HEK293 (cell line): ENCODE data around the gene DBH.

Source experiments
- CTCF ChIA-PET: fragments of 350-600 bp; formaldehyde crosslinking; extraction: SDS; loops from one replicate; lab custom pipeline; 2021; ENCODE audit warnings: antibody characterized with exemption; lab: Yijun Ruan, JAX
- POLR2A ChIA-PET: fragments of 300-600 bp; formaldehyde crosslinking; extraction: SDS; loops from one replicate; lab custom pipeline; 2020; ENCODE audit warnings: antibody characterized with exemption, inconsistent platforms; lab: Yijun Ruan, JAX
- H3K27ac ChIP-seq: fragments of 200-500 bp; sonication (Bioruptor generic); 2 replicates; pipeline ENCODE4 v1.5.1; 2014; ENCODE audit warnings: low read depth, low read length, control low read depth, inconsistent platforms; ENCODE audit errors: extremely low read depth
- H3K36me3 ChIP-seq, 2 experiments: fragments of 200-500 bp in 1 of 2; sonication (Bioruptor generic) in 1 of 2; 1 replicate in 1 of 2; 2 replicates in 1 of 2; pipeline ENCODE4 v1.5.1; 2014 to 2017; ENCODE audit warnings: inconsistent platforms in 2 of 2, low read length in 2 of 2; ENCODE audit not compliant: control insufficient read depth in 2 of 2, insufficient read depth in 1 of 2
- H3K4me1 ChIP-seq: fragments of 200-500 bp; sonication (Bioruptor generic); 2 replicates; pipeline ENCODE4 v1.5.1; 2014; ENCODE audit warnings: mild to moderate bottlenecking, low read length, inconsistent platforms; ENCODE audit not compliant: control insufficient read depth, insufficient read depth
- H3K4me3 ChIP-seq: 2 replicates; pipeline ENCODE4 v1.5.1; 2011; ENCODE audit warnings: low read depth, mild to moderate bottlenecking, control low read depth, low read length, moderate library complexity
- H3K9me3 ChIP-seq: fragments of 200-500 bp; sonication (Bioruptor generic); 2 replicates; pipeline ENCODE4 v1.5.1; 2014; ENCODE audit warnings: low read depth, low read length, inconsistent platforms; ENCODE audit not compliant: control insufficient read depth, insufficient read depth
- CTCF ChIP-seq: fragments of 450-650 bp; formaldehyde crosslinking; IDR thresholded peaks from 2 replicates; pipeline ENCODE4 v1.5.1; 2016; ENCODE audit warnings: missing biosample characterization, missing genetic modification characterization
- KLF17 ChIP-seq: fragments of 450-650 bp; formaldehyde crosslinking; IDR thresholded peaks from 2 replicates; pipeline ENCODE4 v1.5.1; 2016; ENCODE audit warnings: missing biosample characterization, missing genetic modification characterization
- PRDM6 ChIP-seq: fragments of 450-650 bp; formaldehyde crosslinking; IDR thresholded peaks from 2 replicates; pipeline ENCODE4 v1.5.1; 2017; ENCODE audit warnings: missing biosample characterization, missing genetic modification characterization
- RBAK ChIP-seq: fragments of 450-650 bp; formaldehyde crosslinking; IDR thresholded peaks from 2 replicates; pipeline ENCODE4 v1.5.1; 2016; ENCODE audit warnings: missing biosample characterization, missing genetic modification characterization
- ZBTB26 ChIP-seq: fragments of 450-650 bp; formaldehyde crosslinking; optimal IDR thresholded peaks from 2 replicates; pipeline ENCODE3; 2016; ENCODE audit warnings: missing biosample characterization, mild to moderate bottlenecking, missing genetic modification characterization
- ZFHX2 ChIP-seq: fragments of 450-650 bp; formaldehyde crosslinking; conservative IDR thresholded peaks from 2 replicates; pipeline ENCODE4 v1.5.1; 2016; ENCODE audit warnings: missing biosample characterization, missing genetic modification characterization
- ZNF10 ChIP-seq: fragments of 450-650 bp; formaldehyde crosslinking; IDR thresholded peaks from 2 replicates; pipeline ENCODE4 v1.5.1; 2017; ENCODE audit warnings: missing biosample characterization, missing genetic modification characterization
- ZNF169 ChIP-seq: fragments of 450-650 bp; formaldehyde crosslinking; IDR thresholded peaks from 2 replicates; pipeline ENCODE4 v1.5.1; 2016; ENCODE audit warnings: missing biosample characterization, missing genetic modification characterization
- ZNF174 ChIP-seq: fragments of 450-650 bp; formaldehyde crosslinking; IDR thresholded peaks from 2 replicates; pipeline ENCODE4 v1.5.0; 2017; ENCODE audit warnings: missing biosample characterization, mild to moderate bottlenecking, missing genetic modification characterization
- ZNF2 ChIP-seq: fragments of 450-650 bp; formaldehyde crosslinking; IDR thresholded peaks from 2 replicates; pipeline ENCODE4 v1.5.1; 2016; ENCODE audit warnings: missing biosample characterization, missing genetic modification characterization
- ZNF211 ChIP-seq: fragments of 450-650 bp; formaldehyde crosslinking; IDR thresholded peaks from 2 replicates; pipeline ENCODE4 v1.5.1; 2016; ENCODE audit warnings: low read depth, missing biosample characterization, missing genetic modification characterization
- ZNF26 ChIP-seq: fragments of 450-650 bp; formaldehyde crosslinking; IDR thresholded peaks from 2 replicates; pipeline ENCODE4 v1.5.1; 2016; ENCODE audit warnings: missing biosample characterization, missing genetic modification characterization
- ZNF362 ChIP-seq: fragments of 450-650 bp; formaldehyde crosslinking; IDR thresholded peaks from 2 replicates; pipeline ENCODE4 v1.5.1; 2016; ENCODE audit warnings: missing biosample characterization, missing genetic modification characterization
- ZNF514 ChIP-seq: fragments of 450-650 bp; formaldehyde crosslinking; IDR thresholded peaks from 2 replicates; pipeline ENCODE4 v1.5.1; 2016; ENCODE audit warnings: missing biosample characterization, missing genetic modification characterization
- ZNF529 ChIP-seq: fragments of 450-650 bp; formaldehyde crosslinking; IDR thresholded peaks from 2 replicates; pipeline ENCODE4 v1.5.1; 2017; ENCODE audit warnings: missing genetic modification characterization, missing biosample characterization; ENCODE audit not compliant: insufficient replicate concordance
- ZNF548 ChIP-seq: fragments of 450-650 bp; formaldehyde crosslinking; IDR thresholded peaks from 2 replicates; pipeline ENCODE4 v1.5.1; 2016; ENCODE audit warnings: missing biosample characterization, missing genetic modification characterization
- ZNF555 ChIP-seq: fragments of 450-650 bp; formaldehyde crosslinking; conservative IDR thresholded peaks from 2 replicates; pipeline ENCODE4 v1.5.1; 2017; ENCODE audit warnings: missing biosample characterization, mild to moderate bottlenecking, missing genetic modification characterization, inconsistent platforms
- ZNF561 ChIP-seq: fragments of 450-650 bp; IDR thresholded peaks from 2 replicates; pipeline ENCODE4 v1.5.1; 2018; ENCODE audit warnings: missing biosample characterization, missing genetic modification characterization, borderline replicate concordance
- ZNF658 ChIP-seq: fragments of 450-650 bp; formaldehyde crosslinking; IDR thresholded peaks from 2 replicates; pipeline ENCODE4; 2016; ENCODE audit warnings: missing biosample characterization, missing genetic modification characterization
- ZSCAN16 ChIP-seq: fragments of 450-650 bp; formaldehyde crosslinking; IDR thresholded peaks from 2 replicates; pipeline ENCODE4 v1.5.1; 2016; ENCODE audit warnings: missing biosample characterization, missing genetic modification characterization
- ZXDB ChIP-seq: fragments of 450-650 bp; formaldehyde crosslinking; IDR thresholded peaks from 2 replicates; pipeline ENCODE4 v1.5.1; 2016; ENCODE audit warnings: missing biosample characterization, missing genetic modification characterization

The DBH gene

GRCh38 chr9:133664173-133665050, 28.2 kb downstream of the DBH start:
- CTCF ChIA-PET, result interaction anchor here (0.7 to 1.1 kb wide), 3 partner anchors 9 to 130 kb away, joined by 3 to 4 read pairs (median 3); no protein-coding TSS in a partner anchor
- H3K9me3 ChIP-seq, result no peaks in the 10 kb centered on the region
- TF ChIP-seq CTCF (tag by site-specific recombination) (no peak), ZNF561 (tag by site-specific recombination) (no peak), ZFHX2 (tag by site-specific recombination) (no peak), ZNF211 (tag by site-specific recombination) (no peak), ZNF174 (no peak), ZNF169 (tag by site-specific recombination) (no peak), ZNF2 (tag by site-specific recombination) (no peak), ZBTB26 (tag by site-specific recombination) (no peak)
- H3K4me3 ChIP-seq, result no peak overlapping the region
- H3K36me3 ChIP-seq, result no peaks in the 10 kb centered on the region
- no peak overlapping the region for H3K27ac ChIP-seq
- no peaks in the 10 kb centered on the region for H3K4me1 ChIP-seq
- POLR2A ChIA-PET, result no interaction called here

- TF ChIP-seq ZNF658, result no peak
- no peak for TF ChIP-seq ZNF514 (tag by site-specific recombination)
- TF ChIP-seq ZNF548 (tag by site-specific recombination), result no peak
- TF ChIP-seq KLF17 (tag by site-specific recombination), result no peak
- no peak for TF ChIP-seq ZNF10 (tag by site-specific recombination)
- TF ChIP-seq ZNF362, result no peak
- no peak for TF ChIP-seq ZNF555
- no peak for TF ChIP-seq ZNF529 (tag by site-specific recombination)
- no peak for TF ChIP-seq ZXDB (tag by site-specific recombination)
- no peak for TF ChIP-seq ZSCAN16
- no peak for TF ChIP-seq PRDM6 (tag by site-specific recombination)
- TF ChIP-seq ZNF26 (tag by site-specific recombination), result no peak
- no peak for TF ChIP-seq ZNF561 (tag by site-specific recombination)
- TF ChIP-seq RBAK (tag by site-specific recombination), result no peak
- TF ChIP-seq, all 188 proteins: peak for 0
- POLR2A ChIA-PET, result no interaction called here
Observed at GRCh38 chr9:133665096-133665495, 28.9 kb downstream of the DBH start.

More at GRCh38 chr9:133665096-133665495, 28.9 kb downstream of the DBH start:
- Histone ChIP-seq H3K4me3 (no peak overlapping the region), H3K4me1 (no peaks in the 10 kb centered on the region), H3K9me3 (no peaks in the 10 kb centered on the region), H3K36me3 (no peaks in the 10 kb centered on the region), H3K27ac (no peak overlapping the region)
- CTCF ChIA-PET, result interaction anchor here (0.7 to 1.1 kb wide), 3 partner anchors 8 to 131 kb away, joined by 3 to 4 read pairs (median 3); no protein-coding TSS in a partner anchor
